IMR-90 (cell line): ENCODE data around the gene HOXA5. TPM values are rescaled to one million over a fixed set of nuclear protein-coding genes. Genes with fewer than 3 reads are reported as not detected.

Experiments
- ATAC-seq: fragments of 200-7000 bp; cut with Tn5 transposase; 2 replicates; pipeline ENCODE4 v1.9.1; 2020; ENCODE audit warnings: low read depth, mild to moderate bottlenecking, moderate library complexity
- BruUV-seq: library from RNA; stranded (reverse); fragments of 400-500 nt; replicated peaks from 2 replicates; lab custom pipeline; 2021; lab: Mats Ljungman, UMichigan
- CTCF ChIA-PET: fragments of 300-600 bp; formaldehyde crosslinking; extraction: SDS; loops from one replicate; lab custom pipeline; 2021; ENCODE audit warnings: antibody characterized with exemption; lab: Yijun Ruan, JAX
- POLR2A ChIA-PET: fragments of 300-600 bp; sonication (Branson Sonifier 250); formaldehyde crosslinking; loops from one replicate; lab custom pipeline; 2022; ENCODE audit warnings: antibody characterized with exemption; ENCODE audit not compliant: unreplicated experiment; lab: Charles Lee
- DNase-seq: peaks from one replicate; pipeline ENCODE4 v3.0.0; 2013
- H2AFZ ChIP-seq: replicated peaks from 2 replicates; pipeline ENCODE3; 2013; ENCODE audit warnings: low read length, mild to moderate bottlenecking; ENCODE audit not compliant: poor library complexity
- H2AK5ac ChIP-seq: 2 replicates; pipeline ENCODE4 v1.6.1; 2013; ENCODE audit warnings: low read depth, low read length, inconsistent platforms
- H2AK9ac ChIP-seq: replicated peaks from 2 replicates; pipeline ENCODE3; 2013; ENCODE audit warnings: mild to moderate bottlenecking, low read depth, low read length, moderate library complexity; ENCODE audit not compliant: poor library complexity
- H2BK120ac ChIP-seq: 2 replicates; pipeline ENCODE4 v1.6.1; 2013; ENCODE audit warnings: low read depth, low read length, inconsistent platforms
- H2BK15ac ChIP-seq: 3 replicates; pipeline ENCODE4 v1.6.1; 2013; ENCODE audit warnings: low read depth, low read length, inconsistent platforms
- H2BK20ac ChIP-seq: 2 replicates; pipeline ENCODE4 v1.6.1; 2013; ENCODE audit warnings: low read depth, mild to moderate bottlenecking, inconsistent platforms, low read length, moderate library complexity
- H2BK5ac ChIP-seq: 2 replicates; pipeline ENCODE4 v1.6.1; 2013; ENCODE audit warnings: mild to moderate bottlenecking, low read depth, low read length, inconsistent platforms; ENCODE audit not compliant: poor library complexity, severe bottlenecking
- H3K14ac ChIP-seq: replicated peaks from 2 replicates; pipeline ENCODE4 v1.6.1; 2013; ENCODE audit warnings: low read depth, low read length, inconsistent platforms
- H3K18ac ChIP-seq: 2 replicates; pipeline ENCODE4 v1.6.1; 2013; ENCODE audit warnings: low read depth, low read length, control low read depth
- H3K23ac ChIP-seq: 2 replicates; pipeline ENCODE4 v1.6.1; 2013; ENCODE audit warnings: low read depth, low read length, inconsistent platforms
- H3K27ac ChIP-seq: 2 replicates; pipeline ENCODE4 v1.5.1; 2013; ENCODE audit warnings: mild to moderate bottlenecking, control low read depth, low read length; ENCODE audit not compliant: insufficient read depth
- H3K27me3 ChIP-seq: 2 replicates; pipeline ENCODE4 v1.6.1; 2013; ENCODE audit warnings: low read length; ENCODE audit not compliant: control insufficient read depth, insufficient read depth
- H3K36me3 ChIP-seq: 2 replicates; pipeline ENCODE4 v1.6.1; 2013; ENCODE audit warnings: low read length, mixed read lengths; ENCODE audit not compliant: control insufficient read depth, insufficient read depth
- H3K4ac ChIP-seq: 2 replicates; pipeline ENCODE4 v1.6.1; 2013; ENCODE audit warnings: low read depth, low read length, inconsistent platforms
- H3K4me1 ChIP-seq: 2 replicates; pipeline ENCODE4 v1.6.1; 2013; ENCODE audit warnings: low read length, mixed read lengths; ENCODE audit not compliant: control insufficient read depth, insufficient read depth
- H3K4me2 ChIP-seq: 2 replicates; pipeline ENCODE4 v1.6.1; 2013; ENCODE audit warnings: low read depth, mild to moderate bottlenecking, control low read depth, low read length, moderate library complexity
- H3K4me3 ChIP-seq: 2 replicates; pipeline ENCODE4 v1.5.1; 2013; ENCODE audit warnings: low read depth, mild to moderate bottlenecking, control low read depth, low read length, moderate library complexity; ENCODE audit not compliant: insufficient read depth
- H3K56ac ChIP-seq: 2 replicates; pipeline ENCODE4 v1.6.1; 2013; ENCODE audit warnings: low read length, inconsistent platforms; ENCODE audit not compliant: insufficient read depth; ENCODE audit errors: extremely low read depth
- H3K79me1 ChIP-seq, 2 experiments: 2 replicates each; pipeline ENCODE4 v1.6.1; 2013; ENCODE audit warnings: low read length in 2 of 2, inconsistent platforms in 1 of 2, low read depth in 1 of 2
- H3K9ac ChIP-seq: 2 replicates; pipeline ENCODE4 v1.6.1; 2013; ENCODE audit warnings: low read depth, low read length, control low read depth
- H3K9me1 ChIP-seq: 2 replicates; pipeline ENCODE4 v1.6.1; 2013; ENCODE audit warnings: low read length, inconsistent platforms; ENCODE audit not compliant: insufficient read depth
- H3K9me3 ChIP-seq: 2 replicates; pipeline ENCODE4 v1.6.1; 2013; ENCODE audit warnings: low read length; ENCODE audit not compliant: control insufficient read depth, insufficient read depth
- H4K20me1 ChIP-seq: 2 replicates; pipeline ENCODE4 v1.6.1; 2013; ENCODE audit warnings: low read length, inconsistent platforms; ENCODE audit not compliant: insufficient read depth
- H4K5ac ChIP-seq: 2 replicates; pipeline ENCODE4 v1.6.1; 2013; ENCODE audit warnings: mild to moderate bottlenecking, low read depth, low read length, control low read depth
- H4K8ac ChIP-seq, 2 experiments: 2 replicates each; pipeline ENCODE4 v1.6.1; 2013; ENCODE audit warnings: low read depth in 2 of 2, low read length in 2 of 2, control low read depth in 1 of 2, inconsistent platforms in 1 of 2
- H4K91ac ChIP-seq: 2 replicates; pipeline ENCODE4 v1.6.1; 2013; ENCODE audit warnings: low read depth, low read length, inconsistent platforms; ENCODE audit not compliant: insufficient read depth
- FOS ChIP-seq: fragments of 150-350 bp; IDR thresholded peaks from 2 replicates; pipeline ENCODE4 v1.6.1; 2016; ENCODE audit warnings: low read depth, low read length
- POLR2A ChIP-seq: IDR thresholded peaks from 2 replicates; pipeline ENCODE4 v1.6.1; 2012; ENCODE audit warnings: mild to moderate bottlenecking, low read depth, low read length
- RAD21 ChIP-seq: IDR thresholded peaks from 2 replicates; pipeline ENCODE4 v1.6.1; 2012; ENCODE audit warnings: low read length, improper control_type of control experiment
- RFX5 ChIP-seq: IDR thresholded peaks from 2 replicates; pipeline ENCODE4 v1.8.0; 2012; ENCODE audit warnings: low read depth, mild to moderate bottlenecking, low read length, moderate library complexity
- SMC3 ChIP-seq: fragments of 150-350 bp; IDR thresholded peaks from 2 replicates; pipeline ENCODE4 v1.6.1; 2016; ENCODE audit warnings: low read depth, mild to moderate bottlenecking, antibody characterized with exemption, low read length, moderate library complexity
- WGBS, 2 experiments: methylation state at CpG; one replicate each; pipeline versions ENCODE4 v1.1.5 to v1.1.7; 2013; ENCODE audit warnings: missing lambda C conversion rate in 2 of 2; ENCODE audit not compliant: insufficient read length in 1 of 2; ENCODE audit errors: extremely low coverage in 2 of 2; 5-methylcytosine and 5-hydroxymethylcytosine counted together
- dilution Hi-C: fragments of 300-500 bp; cut with HindIII; formaldehyde crosslinking; loops from one replicate; pipeline ENCODE4 v1.14.3; 2018; ENCODE audit warnings: low sequenced_read_pairs; ENCODE audit not compliant: unreplicated experiment
- in situ Hi-C: fragments of 300-500 bp; cut with MboI; formaldehyde crosslinking; loops from 3 replicates; pipeline ENCODE4 v1.14.3; 2019; ENCODE audit warnings: low sequenced_read_pairs, inconsistent platforms, mixed read lengths
- intact Hi-C: fragments of 100-400 bp; cut with micrococcal nuclease; formaldehyde crosslinking; loops from 2 replicates; pipeline ENCODE4 v1.10.0; 2022
- polyA plus RNA-seq, 3 experiments: library from polyadenylated mRNA; depleted of rRNA; stranded (reverse); fragments of >200 nt; gene quantifications; 2 replicates each; pipeline ENCODE4 v1.2.3, GENCODE V29; 2012; ENCODE audit warnings: low replicate concordance in 1 of 3
- total RNA-seq: library from RNA; depleted of rRNA; stranded (reverse); fragments of >200 nt; gene quantifications from 2 replicates; pipeline ENCODE4 v1.2.3, GENCODE V29; 2012

The HOXA5 gene
- total and polyA plus RNA-seq, 2 of the 4 experiments (the other 2 are of a cell fraction) = 19.9 to 29.4 TPM

DNA sequence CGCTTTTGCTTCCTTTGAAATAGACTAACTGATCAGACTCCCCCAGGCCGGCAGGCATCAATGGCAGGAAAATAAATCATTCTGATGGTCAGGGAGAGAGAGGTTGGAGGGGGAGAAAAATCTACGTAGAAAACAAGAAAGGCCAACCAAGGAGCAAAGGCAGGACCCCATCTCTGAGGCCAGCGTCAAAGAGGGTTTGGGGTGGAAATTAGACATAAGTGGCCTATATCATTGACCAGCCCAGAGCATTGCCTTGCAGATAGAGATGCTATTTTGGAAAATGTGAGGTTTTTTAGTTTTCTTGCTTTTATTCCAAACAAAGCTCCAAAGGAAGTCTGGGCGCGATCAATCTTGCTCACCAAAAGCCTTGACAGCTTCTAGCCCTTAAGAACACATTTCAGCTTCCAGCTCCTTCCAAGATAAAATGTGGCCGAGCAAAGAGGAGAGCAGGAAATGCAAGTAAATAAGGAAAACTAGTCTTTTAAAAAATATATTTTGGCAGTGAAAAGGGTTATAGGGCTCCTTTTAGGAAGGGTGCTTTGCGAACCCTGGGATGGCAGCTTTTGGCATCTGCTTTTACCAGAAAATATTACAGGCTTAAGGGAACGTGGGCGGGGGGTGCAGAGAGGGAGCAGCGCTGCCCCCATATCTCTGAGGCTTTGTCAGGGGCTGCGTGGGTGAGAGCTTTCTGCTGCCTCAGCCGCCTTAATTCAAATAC lies 39.0 kb downstream of the HOXA5 start:
- Histone ChIP-seq H3K14ac (peak overlapping the region; percentile 81), H2BK20ac (peak overlapping the region; percentile 82; the same call in 1 of the 2 replicates), H2AFZ (peak overlapping the region; percentile 2), H3K23ac (peak overlapping the region; percentile 96), H3K27ac (peak overlapping the region; percentile 96), H3K4me1 (peaks cover 43% of the 10 kb centered on the region), H3K27me3 (no peaks in the 10 kb centered on the region), H3K9ac (peak overlapping the region; percentile 93), H4K8ac (peak overlapping the region; percentile 20 to 84), H2BK15ac (peak overlapping the region; percentile 80), H4K91ac (peak overlapping the region; percentile 86), H3K4ac (peak overlapping the region; percentile 91), H2BK120ac (peak overlapping the region; percentile 84), H2AK5ac (peak overlapping the region; percentile 36; the same call in 1 of the 2 replicates), H3K56ac (peak overlapping the region; percentile 76), H3K36me3 (peaks cover 10% of the 10 kb centered on the region; the same call in 1 of the 2 replicates), H3K4me3 (no peak overlapping the region), H3K18ac (peak overlapping the region; percentile 84), H3K79me1 (peaks cover 0 to 26% of the 10 kb centered on the region in 2 experiments; a peak in 2 of 4 replicates), H2BK5ac (peak overlapping the region; percentile 95), H3K9me1 (peaks cover 5% of the 10 kb centered on the region; the same call in 1 of the 2 replicates), H4K5ac (peak overlapping the region; percentile 8), H3K4me2 (peak overlapping the region; percentile 96), H2AK9ac (peak overlapping the region; percentile 35), H4K20me1 (peaks cover 5% of the 10 kb centered on the region; the same call in 1 of the 2 replicates), H3K9me3 (no peaks in the 10 kb centered on the region)
- CTCF ChIA-PET = interaction anchor here (0.8 to 1.7 kb wide), 2 partner anchors 18 to 247 kb away, joined by 3 to 5 read pairs; no protein-coding TSS in a partner anchor
- intact Hi-C loops = loop anchor here (1.0 kb wide), 1 partner anchor 11 kb away; no protein-coding TSS in a partner anchor
- POLR2A ChIA-PET = interaction anchor here (0.7 kb wide), 1 partner anchor 15 kb away, joined by 3 read pairs; no protein-coding TSS in a partner anchor
- ATAC-seq = no peak
- BruUV-seq = no TSS peak
- peak; percentile 19; the same call in 1 of the 2 replicates for TF ChIP-seq POLR2A
- no peak for TF ChIP-seq RFX5
- no peak for TF ChIP-seq SMC3
- TF ChIP-seq FOS = no peak
- no peak for TF ChIP-seq RAD21
- DNase-seq = peak; percentile 78
- in situ Hi-C loops = loop anchor here (5.0 to 10.0 kb wide), 4 partner anchors 38 to 1242 kb away; partner anchors contain the start of gene HOXA5
- WGBS, 2 experiments = 13% methylated on average over 3 of the region's 13 CpGs; no CpG with 5 or more reads in 1 of the 2 experiments
- dilution Hi-C loops = no loop called here
